KOPT-K1 (cell line): Measurements from ENCODE around the gene GYG1.
"Not testable (repeated sequence)": the region's sequence is repeated elsewhere in the genome, so short reads cannot be mapped to it uniquely, and the experiment has no call there.

Experiments used
- H3K27ac ChIP-seq: fragments of 200-600 bp; sonication (generic); 2 replicates; pipeline ENCODE4 v1.5.1; 2016; ENCODE audit warnings: antibody characterized with exemption, mild to moderate bottlenecking, low read depth, low read length; ENCODE audit not compliant: poor library complexity, severe bottlenecking
- H3K36me3 ChIP-seq: fragments of 200-600 bp; sonication (generic); 2 replicates; pipeline ENCODE4 v1.5.1; 2017; ENCODE audit warnings: antibody characterized with exemption, mild to moderate bottlenecking, low read length, moderate library complexity; ENCODE audit not compliant: insufficient read depth
- H3K9me3 ChIP-seq: fragments of 200-600 bp; sonication (generic); 2 replicates; pipeline ENCODE4 v1.5.1; 2017; ENCODE audit warnings: antibody characterized with exemption, low read length, mild to moderate bottlenecking; ENCODE audit not compliant: insufficient read depth, poor library complexity, severe bottlenecking

The GYG1 gene

DNA sequence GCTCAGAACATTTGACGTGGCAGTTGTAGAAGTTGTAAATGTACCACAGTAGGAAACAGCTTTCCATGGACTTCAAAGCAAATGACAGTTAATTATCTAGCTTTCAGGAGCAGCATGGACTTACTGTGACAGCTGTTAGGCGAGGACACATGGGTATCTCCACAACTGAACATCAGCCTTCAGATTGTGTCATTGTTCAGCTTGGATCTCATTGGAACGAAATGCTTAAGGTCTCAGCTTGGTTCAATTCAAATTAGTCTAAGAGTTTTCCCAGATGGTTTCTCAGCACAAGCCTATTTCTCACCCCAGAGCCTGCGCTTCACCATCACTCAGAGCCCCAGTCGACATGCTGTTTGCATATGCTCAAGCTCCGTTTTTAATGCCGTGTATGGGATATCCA lies 21.1 kb upstream of the GYG1 start:
- Histone ChIP-seq H3K36me3 (no peaks in the 10 kb centered on the region), H3K27ac (no peak overlapping the region), H3K9me3 (no peaks in the 10 kb centered on the region)

DNA sequence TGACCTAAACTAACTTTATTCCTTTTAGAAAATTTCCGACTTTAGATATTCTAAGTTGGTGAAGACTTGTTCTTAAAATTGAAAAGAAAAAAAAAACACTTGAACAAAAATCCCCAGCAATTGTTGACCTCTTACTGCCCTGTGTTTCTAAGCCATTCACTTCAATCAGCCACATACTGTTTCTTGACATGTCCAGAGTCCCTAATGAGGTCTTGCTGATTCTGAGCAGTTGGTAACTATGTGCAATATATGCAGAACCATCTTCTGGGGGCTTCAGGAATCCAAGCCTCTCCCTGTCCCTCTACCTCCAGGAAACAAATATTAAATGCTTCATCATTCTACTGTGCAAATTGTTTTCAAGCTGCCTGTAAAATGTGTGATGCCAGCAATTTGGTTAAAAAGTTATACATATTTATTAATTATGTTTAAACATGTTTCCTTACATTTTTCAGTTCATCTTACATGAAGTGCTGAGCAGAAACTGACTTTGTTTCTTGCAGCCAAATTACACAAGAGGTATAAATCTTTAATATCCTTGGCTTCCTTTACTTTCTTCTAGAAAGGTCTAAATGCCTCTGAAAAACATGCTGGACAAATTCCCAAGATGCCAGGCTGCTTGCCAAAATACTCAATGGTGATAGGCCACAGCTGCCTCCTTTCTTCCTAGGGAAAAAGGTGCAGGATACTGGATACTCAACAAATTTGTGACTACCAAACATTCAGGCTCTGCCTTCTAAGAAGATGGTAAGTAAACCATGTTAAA lies 19.8 kb upstream of the GYG1 start:
- no peaks in the 10 kb centered on the region for H3K9me3 ChIP-seq
- no peak overlapping the region for H3K27ac ChIP-seq
- H3K36me3 ChIP-seq, result no peaks in the 10 kb centered on the region

DNA sequence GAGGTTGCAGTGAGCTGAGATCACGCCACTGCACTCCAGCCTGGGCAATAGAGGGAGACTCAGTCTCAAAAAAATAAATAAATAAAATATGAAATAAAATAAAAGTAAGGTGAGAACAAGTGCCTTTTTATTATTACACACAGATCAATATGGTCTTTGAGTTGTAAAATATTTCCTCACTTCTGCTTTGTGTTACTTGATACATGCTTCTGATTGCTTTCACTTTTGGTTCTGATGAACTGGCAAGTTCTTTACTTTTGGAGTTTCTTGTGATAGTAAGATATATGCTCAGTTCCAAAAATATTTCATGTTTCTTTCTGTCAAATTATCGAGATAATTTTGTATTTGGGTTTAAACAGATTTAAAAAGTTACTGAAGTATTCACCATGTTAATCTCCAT lies 16.6 kb upstream of the GYG1 start:
- H3K9me3 ChIP-seq, result no peaks in the 10 kb centered on the region
- H3K27ac ChIP-seq, result no peak overlapping the region
- no peaks in the 10 kb centered on the region for H3K36me3 ChIP-seq

DNA sequence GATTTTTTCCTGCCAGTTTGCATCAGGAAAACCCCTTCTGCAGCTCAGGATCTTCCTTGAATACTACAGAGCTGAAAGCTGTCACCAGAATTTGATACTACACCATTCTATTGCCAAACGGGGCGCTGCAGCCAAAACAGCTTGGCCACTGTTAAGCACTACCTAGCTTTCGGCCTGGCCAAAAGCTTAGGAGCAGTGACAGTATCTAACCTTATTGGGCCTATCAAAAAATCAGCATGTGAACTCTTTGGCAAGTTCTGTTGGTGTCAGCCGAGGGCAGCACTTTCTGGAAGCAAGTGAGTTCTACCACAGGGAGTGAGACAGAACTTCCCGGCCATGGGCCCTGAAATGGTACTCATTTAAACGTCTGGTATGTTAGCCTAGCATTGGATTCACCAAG lies 16.1 kb upstream of the GYG1 start:
- Histone ChIP-seq H3K36me3 (no peaks in the 10 kb centered on the region), H3K27ac (no peak overlapping the region), H3K9me3 (no peaks in the 10 kb centered on the region)

DNA sequence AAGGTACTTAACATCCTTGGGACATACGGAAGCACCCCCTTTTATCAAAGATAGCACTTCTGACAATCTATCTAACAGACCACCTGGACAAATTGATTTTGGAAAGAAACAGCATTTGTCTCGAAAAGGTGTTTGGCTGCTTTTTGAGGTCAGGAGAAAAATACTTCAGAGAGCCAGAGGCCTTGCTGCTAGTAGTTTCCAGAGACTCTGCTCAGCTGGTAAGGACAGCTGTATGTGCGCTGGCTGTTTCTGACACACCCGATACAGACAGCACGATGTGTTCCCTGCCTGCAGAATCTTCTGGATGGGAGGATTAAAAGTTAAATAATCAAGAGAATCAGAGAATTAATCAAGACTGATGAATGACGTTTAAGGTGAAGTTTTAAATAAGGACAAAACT lies 15.6 kb upstream of the GYG1 start:
- no peaks in the 10 kb centered on the region for H3K36me3 ChIP-seq

DNA sequence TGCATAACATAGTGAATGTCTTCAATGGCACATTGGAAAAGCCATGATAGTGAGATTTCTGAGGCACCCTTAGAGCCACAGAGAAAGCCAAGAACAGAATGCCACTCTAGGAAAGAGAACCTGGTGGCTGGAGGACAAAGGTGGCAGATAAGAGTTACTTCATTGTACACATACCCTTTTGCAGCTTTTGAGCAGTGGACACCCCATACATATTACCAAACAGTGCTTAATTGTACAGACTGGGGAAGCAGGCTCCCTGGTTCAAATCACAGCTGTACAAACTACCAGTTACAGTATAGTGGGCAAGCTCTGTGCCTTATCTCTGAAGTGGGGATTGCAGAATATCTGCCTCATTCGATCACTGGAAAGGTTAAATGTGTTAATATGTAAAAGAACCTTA lies 10.1 kb upstream of the GYG1 start:
- Histone ChIP-seq H3K27ac (no peak overlapping the region), H3K9me3 (no peaks in the 10 kb centered on the region), H3K36me3 (no peaks in the 10 kb centered on the region)

More for the DNA sequence above, 15.6 kb upstream of the GYG1 start:
- Histone ChIP-seq H3K27ac (no peak overlapping the region), H3K9me3 (no peaks in the 10 kb centered on the region)

DNA sequence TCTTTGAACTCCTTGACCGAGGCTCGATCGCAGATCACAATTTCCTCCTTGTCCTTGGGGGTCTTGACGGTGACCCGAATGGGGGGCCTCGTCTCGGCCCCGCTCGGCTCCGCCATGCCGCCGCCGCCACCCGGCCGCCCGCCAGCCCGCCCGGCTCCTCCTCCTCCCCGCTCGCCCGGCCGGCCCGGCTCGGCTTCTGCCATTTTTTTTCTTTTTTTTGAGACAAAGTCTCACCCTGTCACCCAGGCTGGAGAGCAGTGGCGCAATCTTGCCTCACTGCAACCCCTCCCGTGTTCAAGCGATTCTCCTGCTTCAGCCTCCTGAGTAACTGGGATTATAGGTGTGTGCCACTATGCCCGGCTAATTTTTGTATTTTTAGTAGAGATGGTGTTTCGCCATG lies 3.8 kb upstream of the GYG1 start:
- not testable (repeated sequence) for H3K9me3 ChIP-seq, H3K36me3 ChIP-seq, H3K27ac ChIP-seq

DNA sequence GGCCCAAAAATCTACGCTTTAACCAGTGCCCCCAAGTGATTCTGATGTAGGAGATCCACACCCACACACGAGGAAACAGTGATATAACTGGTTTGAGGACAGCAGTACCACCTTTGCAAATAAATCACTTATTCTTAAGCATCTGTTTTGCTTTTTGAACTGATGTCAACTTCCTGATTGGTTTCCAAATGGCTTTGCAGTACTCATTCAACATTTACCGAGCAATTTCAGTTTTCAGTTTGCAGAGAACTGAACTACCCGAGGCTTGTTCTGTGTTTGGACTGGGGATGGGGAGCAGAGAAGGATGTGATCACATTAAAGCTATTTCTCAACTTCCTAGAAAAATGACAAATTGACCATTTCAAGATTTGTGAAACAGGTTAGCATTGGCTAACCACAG lies 1.1 kb upstream of the GYG1 start:
- H3K27ac ChIP-seq, result no peak overlapping the region

DNA sequence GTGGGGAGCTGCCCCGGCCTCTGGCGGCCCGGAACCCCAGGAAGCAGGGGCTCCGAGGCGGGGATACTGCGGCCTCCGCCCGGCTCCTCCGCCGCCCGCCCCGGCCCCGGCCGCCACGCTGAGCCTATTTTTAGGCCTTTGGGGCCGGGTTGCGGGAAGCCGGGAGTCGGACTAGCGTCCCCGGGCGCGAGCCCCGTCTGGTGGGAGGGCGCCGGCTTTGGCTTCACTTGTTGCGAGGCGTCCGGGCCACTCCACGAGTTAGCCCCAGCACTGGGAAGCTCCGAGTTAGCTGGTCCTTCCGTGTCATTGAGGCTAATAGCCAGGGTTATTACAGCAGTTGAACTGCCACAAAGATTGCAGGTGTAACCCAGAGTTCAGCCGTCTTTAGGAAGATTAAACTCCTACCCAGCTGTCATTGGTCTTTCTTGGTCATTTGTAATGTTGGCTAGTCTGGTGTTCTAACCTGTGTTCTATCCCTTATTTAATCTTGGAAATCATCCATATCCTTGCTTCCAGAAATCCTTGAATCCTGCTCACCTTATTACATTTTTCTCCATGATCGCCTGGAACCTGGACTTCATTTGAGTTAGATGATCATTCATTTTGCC lies 791 bp downstream of the GYG1 start:
- no peak overlapping the region for H3K27ac ChIP-seq
- H3K36me3 ChIP-seq, result no peaks in the 10 kb centered on the region
- no peaks in the 10 kb centered on the region for H3K9me3 ChIP-seq

More for the DNA sequence above, 1.1 kb upstream of the GYG1 start:
- Histone ChIP-seq H3K9me3 (no peaks in the 10 kb centered on the region), H3K36me3 (no peaks in the 10 kb centered on the region)

DNA sequence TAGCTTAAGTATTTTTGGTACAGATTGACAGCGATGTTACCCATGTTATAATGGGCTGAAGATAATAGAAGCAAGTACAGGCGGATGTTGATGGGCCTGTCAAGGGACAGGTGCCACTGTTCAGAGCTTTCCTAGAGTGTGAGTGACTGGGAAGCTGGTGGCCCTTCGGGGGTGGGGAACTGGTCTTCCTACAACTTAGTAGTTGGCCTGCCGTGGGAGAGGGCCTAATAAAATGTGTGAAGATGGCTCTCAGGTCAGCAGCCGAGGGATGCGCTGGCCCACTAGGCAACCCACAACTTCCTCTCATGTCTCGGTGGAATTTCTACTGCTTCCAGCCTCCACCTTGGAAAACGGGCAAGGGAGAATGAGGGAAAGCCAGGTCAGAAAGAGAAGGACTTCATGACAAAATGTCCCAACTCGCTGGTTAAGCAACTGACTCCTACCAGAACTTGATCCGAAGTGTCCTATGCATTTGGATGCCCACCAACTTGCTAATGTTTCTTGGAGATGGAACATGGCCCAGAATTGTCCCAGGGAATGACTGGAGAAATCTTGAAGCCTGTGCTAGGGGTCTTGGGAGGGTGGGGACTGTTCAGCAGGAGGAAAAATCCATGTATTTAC lies 1.4 kb downstream of the GYG1 start:
- H3K9me3 ChIP-seq, result no peaks in the 10 kb centered on the region
- H3K36me3 ChIP-seq, result no peaks in the 10 kb centered on the region
- no peak overlapping the region for H3K27ac ChIP-seq

DNA sequence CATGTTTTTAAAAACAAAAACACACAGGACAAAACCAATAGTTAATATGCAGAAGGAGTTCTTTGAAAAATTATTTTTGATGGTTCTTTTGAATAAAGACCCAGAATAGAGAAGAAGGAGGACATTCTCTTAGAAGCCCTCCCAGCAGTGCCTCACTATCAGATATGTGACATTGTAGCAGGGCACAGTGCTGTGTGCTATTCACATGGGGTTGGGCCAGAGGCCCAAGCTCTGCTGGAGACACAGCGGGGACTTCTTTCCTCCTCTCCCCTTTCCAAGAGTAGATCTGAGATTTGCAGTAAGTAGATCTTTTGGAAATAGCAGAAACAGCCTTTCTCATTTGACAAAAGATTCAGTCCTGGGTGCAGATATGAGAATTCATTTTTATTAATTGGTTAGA lies 6.3 kb downstream of the GYG1 start:
- Histone ChIP-seq H3K27ac (no peak overlapping the region), H3K9me3 (no peaks in the 10 kb centered on the region), H3K36me3 (no peaks in the 10 kb centered on the region)

DNA sequence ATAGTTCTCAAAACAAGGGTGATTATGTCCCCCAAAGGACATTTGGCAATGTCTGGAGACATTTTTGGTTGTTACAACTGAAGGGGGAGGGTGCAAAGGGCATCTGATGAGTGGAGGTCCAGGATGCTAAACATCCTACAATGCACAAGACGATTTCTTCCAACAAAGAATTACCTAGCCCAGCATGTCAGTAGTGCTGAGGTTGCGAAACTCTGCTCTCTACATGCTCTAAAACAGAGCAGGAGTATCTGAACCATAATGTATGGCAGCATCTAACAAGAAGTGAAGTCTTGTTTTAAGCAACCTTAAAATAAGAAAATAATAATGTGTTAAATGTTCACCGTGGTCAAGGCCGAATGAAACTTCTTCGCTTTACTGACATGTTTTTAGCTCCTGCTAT lies 7.0 kb downstream of the GYG1 start:
- no peaks in the 10 kb centered on the region for H3K36me3 ChIP-seq
- H3K27ac ChIP-seq, result no peak overlapping the region
- H3K9me3 ChIP-seq, result no peaks in the 10 kb centered on the region

DNA sequence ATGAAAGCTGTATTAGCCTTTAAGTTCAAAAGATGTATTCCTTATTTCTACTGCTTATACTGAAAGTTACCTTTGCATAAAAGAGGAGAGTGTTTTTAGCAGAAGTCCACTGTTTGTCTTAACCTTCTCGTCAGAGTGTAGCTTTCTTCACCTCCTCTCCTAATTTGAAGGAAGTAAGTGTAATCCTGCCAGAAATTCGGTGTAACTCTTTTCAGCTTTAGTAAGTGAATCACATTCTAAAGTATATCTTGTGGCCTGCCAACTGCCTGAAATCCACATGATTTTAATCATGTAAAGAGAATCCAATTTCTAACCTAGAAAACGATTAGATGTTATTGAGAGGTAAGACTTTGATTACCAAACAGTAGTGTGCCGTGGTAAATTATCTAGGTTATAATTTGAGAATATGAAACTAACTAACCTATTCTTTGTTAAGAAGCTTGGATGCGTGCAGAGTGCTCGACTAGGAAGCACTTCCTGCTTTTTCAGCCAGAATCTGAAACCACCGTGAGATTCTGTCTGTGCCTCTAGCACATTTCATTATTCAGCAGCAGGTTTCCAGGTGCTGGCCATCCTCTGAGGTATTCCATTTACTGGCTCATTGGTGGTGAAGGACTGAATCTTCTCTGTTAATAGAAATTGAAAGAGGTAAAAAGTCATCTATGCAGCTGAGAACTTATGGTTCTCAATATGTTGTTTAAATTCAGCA lies 7.5 kb downstream of the GYG1 start:
- H3K36me3 ChIP-seq, result no peaks in the 10 kb centered on the region
- no peak overlapping the region for H3K27ac ChIP-seq
- H3K9me3 ChIP-seq, result no peaks in the 10 kb centered on the region

DNA sequence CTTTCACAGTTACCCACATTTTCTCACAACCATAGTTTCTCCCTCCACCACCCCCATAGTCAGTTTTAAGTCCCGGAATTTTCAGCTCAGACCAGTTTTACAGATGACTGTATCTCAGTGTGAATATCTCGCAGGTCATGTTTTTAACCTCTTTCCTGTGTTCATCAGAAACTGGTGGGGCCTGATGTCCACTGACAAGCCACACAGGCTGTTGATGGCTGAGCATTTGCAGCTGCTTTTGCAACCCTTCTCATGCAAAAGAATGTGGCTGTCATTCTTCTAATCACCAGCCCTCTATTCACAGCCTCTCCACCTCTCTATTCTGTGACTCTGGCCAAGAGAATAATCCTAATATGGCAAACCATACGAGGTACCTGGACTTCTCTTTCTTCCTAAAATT lies 8.5 kb downstream of the GYG1 start:
- no peaks in the 10 kb centered on the region for H3K36me3 ChIP-seq
- no peaks in the 10 kb centered on the region for H3K9me3 ChIP-seq
- H3K27ac ChIP-seq, result no peak overlapping the region

DNA sequence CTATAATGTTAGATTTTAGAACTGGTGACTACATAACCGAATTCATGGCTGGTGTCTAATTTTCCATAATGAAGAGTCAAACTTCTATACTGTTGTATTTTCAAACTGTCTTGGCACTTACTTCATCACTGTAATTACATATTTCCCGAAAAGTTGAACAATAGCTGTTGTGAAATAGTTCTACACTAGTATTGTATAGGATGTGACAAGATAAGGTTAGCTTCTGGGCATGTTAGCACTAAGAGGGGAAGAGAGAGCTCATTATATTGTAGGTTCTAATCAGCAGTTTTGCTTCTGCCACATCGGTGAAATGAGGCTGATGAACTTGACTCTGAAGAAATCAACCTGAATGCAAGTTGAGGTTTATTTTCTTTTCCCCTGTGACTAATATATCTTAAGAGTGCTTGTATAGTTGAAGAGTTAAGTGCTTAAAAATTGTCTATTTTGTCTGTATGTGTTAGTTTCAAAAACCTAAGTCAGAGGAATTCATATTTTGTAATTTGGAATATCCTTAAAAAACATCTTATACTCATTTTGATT lies 8.9 kb downstream of the GYG1 start:
- Histone ChIP-seq H3K9me3 (no peaks in the 10 kb centered on the region), H3K36me3 (no peaks in the 10 kb centered on the region), H3K27ac (no peak overlapping the region)
